HG02852 (cell line): ENCODE measurements around the gene CDH13.

ENCODE experiments used
- ATAC-seq: cut with Tn5 transposase; IDR thresholded peaks from one replicate; pipeline ENCODE4 v1.9.1; 2021; ENCODE audit warnings: mild to moderate bottlenecking, moderate library complexity; ENCODE audit not compliant: unreplicated experiment

The CDH13 gene

DNA sequence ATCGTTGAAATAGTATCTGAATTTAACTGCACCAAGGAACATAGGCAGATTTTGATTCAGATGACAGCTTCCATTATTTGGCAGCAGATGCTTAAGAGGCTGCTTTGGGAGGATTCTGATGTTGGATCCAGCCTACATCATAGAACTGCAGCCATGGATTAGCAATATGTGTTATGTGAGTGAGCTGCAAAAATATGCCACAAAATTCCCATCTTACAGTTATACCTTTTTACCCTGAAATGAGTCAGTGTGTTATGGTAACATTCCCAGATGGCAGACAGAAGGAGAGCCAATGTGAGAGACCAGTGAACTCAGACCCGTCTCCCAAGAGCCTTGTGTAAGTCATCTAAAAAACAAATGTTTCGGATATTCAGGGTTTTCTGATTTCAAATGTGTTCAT is 206.1 kb downstream of the CDH13 start:
- ATAC-seq = no peak

- ATAC-seq = no peak
Measured at GRCh38 chr16:82833378-82833993, 206.7 kb downstream of the CDH13 start.

DNA sequence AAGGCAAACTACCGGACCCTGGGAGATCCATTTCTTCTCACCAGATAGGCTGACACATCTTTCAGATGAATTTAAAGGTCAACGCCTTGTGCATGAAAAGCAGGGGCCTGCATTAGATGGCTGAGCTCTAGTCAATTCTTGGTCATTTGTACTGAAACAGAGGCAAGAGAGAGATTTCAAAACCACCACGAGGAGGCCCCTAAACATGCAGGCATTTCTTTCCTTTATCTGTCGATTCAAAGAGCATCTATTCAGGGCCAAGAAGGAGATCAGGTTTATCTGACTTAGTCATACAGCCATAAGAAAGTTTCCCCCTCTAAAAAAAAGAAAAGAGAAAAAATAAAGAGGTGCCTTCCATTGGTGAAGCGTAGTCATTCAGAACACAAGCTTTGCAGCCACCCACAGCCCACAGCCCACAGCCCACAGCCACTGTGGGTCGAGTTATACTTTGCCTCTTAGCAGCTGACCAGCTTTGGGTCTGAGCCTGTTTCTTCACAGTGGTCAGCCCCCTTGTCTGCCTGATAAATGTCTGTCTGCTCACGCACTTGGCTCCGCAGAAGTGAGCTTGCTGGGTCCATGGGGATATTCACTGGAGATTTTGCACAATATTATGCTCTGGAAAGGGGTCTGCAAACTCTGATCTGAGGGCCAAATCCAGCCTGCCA is 207.5 kb downstream of the CDH13 start:
- ATAC-seq = no peak

GRCh38 chr16:82835487-82836155 is 208.9 kb downstream of the CDH13 start:
- no peak for ATAC-seq

GRCh38 chr16:82841108-82841507 is 214.3 kb downstream of the CDH13 start:
- ATAC-seq = no peak

- ATAC-seq = no peak
Measured at GRCh38 chr16:82843606-82844271, 217.0 kb downstream of the CDH13 start.

GRCh38 chr16:82845116-82845515 is 218.3 kb downstream of the CDH13 start:
- ATAC-seq = no peak

GRCh38 chr16:82846806-82847205 is 220.0 kb downstream of the CDH13 start:
- ATAC-seq = no peak

DNA sequence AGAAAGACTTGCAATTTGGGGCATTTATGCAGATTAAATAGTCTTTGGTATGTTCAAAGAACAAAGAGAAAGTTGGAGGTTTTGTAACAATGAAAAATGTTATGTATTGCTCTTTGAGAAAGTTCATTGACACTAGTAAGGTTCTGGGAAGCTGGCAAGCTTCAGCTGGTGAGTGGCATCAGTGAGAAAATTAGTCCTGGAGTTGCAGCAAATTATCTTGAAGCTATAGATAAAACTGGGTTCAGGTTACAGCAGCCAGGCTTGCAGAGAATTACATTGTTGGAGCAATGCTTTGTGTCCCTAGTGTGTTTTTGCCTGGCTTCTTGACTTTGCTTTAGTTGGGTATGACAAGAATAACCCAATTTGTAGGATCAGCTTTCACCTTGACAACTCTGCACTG is 221.2 kb downstream of the CDH13 start:
- ATAC-seq = no peak

- ATAC-seq = no peak
Measured at GRCh38 chr16:82852388-82853008, 225.7 kb downstream of the CDH13 start.

DNA sequence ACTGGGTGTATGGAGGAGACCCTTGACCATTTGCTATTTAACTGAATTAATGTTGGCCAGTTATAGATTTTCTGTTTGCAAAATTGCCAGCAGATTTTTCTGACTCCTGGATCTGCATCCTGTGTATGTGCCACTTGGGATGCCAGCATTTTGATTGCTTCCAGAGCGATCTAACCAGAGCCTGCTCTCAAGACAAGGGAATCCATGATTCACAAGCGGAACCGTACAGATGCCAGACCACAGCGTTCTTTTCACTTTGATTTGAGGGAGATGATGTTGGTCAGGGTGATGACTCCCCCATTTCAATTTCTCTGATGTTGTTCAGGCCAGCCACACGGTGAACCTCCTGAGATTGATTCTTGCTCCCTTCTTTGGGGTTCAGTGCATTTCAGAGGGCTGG is 228.7 kb downstream of the CDH13 start:
- ATAC-seq = no peak

- ATAC-seq = no peak
Measured at GRCh38 chr16:82857693-82858365, 231.1 kb downstream of the CDH13 start.

DNA sequence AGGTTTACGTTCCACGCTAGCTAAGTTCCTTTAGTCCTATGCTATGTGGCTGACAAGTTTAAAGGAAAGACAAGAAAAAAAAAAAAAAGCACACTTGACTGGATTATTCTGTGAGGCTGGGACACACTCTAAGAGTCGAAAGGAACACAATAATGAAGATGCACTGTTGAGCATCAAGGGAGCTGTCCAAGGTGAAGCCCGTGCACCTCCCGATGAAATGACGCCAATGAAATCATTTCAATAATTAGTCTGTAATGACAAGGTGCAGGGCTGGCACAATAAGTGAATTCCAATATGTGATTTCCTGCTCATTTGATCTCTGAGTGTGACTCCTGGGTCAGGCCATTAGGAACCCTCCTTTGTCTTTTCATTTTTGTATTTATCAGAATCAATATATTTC is 232.9 kb downstream of the CDH13 start:
- ATAC-seq = no peak

- no peak for ATAC-seq
Measured at GRCh38 chr16:82860071-82860470, 233.3 kb downstream of the CDH13 start.

GRCh38 chr16:82862057-82862456 is 235.3 kb downstream of the CDH13 start:
- ATAC-seq = no peak

- ATAC-seq = no peak
Measured at GRCh38 chr16:82864332-82865040, 237.7 kb downstream of the CDH13 start.

- ATAC-seq = no peak
Measured at GRCh38 chr16:82865412-82865811, 238.6 kb downstream of the CDH13 start.

- no peak for ATAC-seq
Measured at GRCh38 chr16:82867485-82867884, 240.7 kb downstream of the CDH13 start.

DNA sequence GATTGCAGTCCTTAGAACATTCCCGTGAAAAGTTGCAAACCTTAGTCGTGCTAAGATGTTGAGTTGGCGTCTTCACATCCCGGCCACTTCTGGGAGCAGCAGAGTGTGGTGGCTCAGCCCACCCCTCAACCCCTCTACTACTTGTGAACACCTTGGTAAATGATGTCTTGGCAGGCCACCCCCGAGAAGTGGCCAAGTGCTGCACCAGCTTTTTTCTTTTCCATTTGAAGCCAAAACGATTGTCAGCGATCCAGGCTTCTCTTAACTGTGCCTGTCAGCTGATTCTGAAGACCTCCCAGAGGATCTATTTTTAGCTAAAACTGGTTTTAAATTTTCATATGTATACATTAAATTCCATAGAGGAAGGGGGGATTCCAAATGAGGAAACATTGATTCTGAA is 247.5 kb downstream of the CDH13 start:
- no peak for ATAC-seq

DNA sequence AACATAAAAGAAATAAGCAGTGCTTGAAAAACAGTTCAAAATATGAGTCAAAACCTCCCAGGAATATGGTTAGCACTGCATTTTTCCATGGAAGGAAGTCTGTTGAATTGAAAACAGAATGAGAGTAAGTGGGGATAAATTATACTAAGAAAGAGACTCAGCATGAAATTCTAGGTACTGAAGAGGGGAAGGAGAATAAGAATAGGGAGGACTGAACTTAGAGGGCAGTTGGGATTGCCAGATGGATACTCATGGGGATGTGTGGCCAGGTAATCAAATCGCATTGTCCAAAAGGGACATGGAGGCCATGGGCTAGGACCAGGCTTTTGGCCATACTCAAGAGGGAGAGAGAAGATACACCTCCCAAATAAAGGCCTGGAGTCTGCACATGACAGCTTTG is 247.9 kb downstream of the CDH13 start:
- no peak for ATAC-seq
